ENCODE measurements around the gene TRIM29.

- TF ChIP-seq CTCF (IDR thresholded peaks at IDR 0.05; ENCODE audit: insufficient read depth, low read depth, low read length), result no peak
- TF ChIP-seq EZH2 (IDR thresholded peaks at IDR 0.05; ENCODE audit: insufficient read depth, low read length), result no peak
Measured at GRCh38 chr11:120128392-120129119, 9.4 kb downstream of the TRIM29 start.
